ENCODE data around the gene FDX2. TPM values are rescaled to one million over a fixed set of nuclear protein-coding genes. Genes with fewer than 3 reads are reported as not detected.

Gene FDX2
- total and polyA plus RNA-seq, 2 donors (not counting 1 experiment from before 2014, with no cell fraction given) = 14.0 to 21.0 TPM

GRCh38 chr19:10363789-10364281 lies 48.0 kb upstream of the FDX2 start:
- Histone ChIP-seq H3K9me3 (ENCODE audit: control insufficient read depth, insufficient read depth, low read depth, low read length) (no peaks in the 10 kb centered on the region), H3K4me3 (replicated peaks in 1 of 4; ENCODE audit: control extremely low read depth in 1 of 4, insufficient read depth in 1 of 4, low read depth in 3 of 4, low read length in 4 of 4) (no peak overlapping the region), H3K36me3 (ENCODE audit: control insufficient read depth, insufficient read depth, low read length) (peaks cover 27% of the 10 kb centered on the region), H3K27me3 (ENCODE audit: control insufficient read depth, insufficient read depth, low read length) (no peaks in the 10 kb centered on the region), H3K4me1 (ENCODE audit: control insufficient read depth, extremely low read depth, insufficient read depth, low read length) (no peaks in the 10 kb centered on the region), H3K27ac (ENCODE audit: insufficient read depth, low read length) (no peak overlapping the region), H4K20me1 (ENCODE audit: control insufficient read depth, extremely low read depth, insufficient read depth, low read length) (no peaks in the 10 kb centered on the region), H3K9ac (ENCODE audit: insufficient read depth, low read length) (no peak overlapping the region), H3K4me2 (ENCODE audit: extremely low read depth, insufficient read depth, low read length) (no peak overlapping the region), H3K79me2 (ENCODE audit: control insufficient read depth, insufficient read depth, low read length) (no peaks in the 10 kb centered on the region), H2AFZ (ENCODE audit: low read length) (no peak overlapping the region)
- DNase-seq (ENCODE audit: low read depth in 2 of 2) = peak in 1 of 2 donors; percentile 37
- TF ChIP-seq, protein P1, sequence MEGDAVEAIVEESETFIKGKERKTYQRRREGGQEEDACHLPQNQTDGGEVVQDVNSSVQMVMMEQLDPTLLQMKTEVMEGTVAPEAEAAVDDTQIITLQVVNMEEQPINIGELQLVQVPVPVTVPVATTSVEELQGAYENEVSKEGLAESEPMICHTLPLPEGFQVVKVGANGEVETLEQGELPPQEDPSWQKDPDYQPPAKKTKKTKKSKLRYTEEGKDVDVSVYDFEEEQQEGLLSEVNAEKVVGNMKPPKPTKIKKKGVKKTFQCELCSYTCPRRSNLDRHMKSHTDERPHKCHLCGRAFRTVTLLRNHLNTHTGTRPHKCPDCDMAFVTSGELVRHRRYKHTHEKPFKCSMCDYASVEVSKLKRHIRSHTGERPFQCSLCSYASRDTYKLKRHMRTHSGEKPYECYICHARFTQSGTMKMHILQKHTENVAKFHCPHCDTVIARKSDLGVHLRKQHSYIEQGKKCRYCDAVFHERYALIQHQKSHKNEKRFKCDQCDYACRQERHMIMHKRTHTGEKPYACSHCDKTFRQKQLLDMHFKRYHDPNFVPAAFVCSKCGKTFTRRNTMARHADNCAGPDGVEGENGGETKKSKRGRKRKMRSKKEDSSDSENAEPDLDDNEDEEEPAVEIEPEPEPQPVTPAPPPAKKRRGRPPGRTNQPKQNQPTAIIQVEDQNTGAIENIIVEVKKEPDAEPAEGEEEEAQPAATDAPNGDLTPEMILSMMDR (conservative IDR thresholded peaks at IDR 0.05 in 1 of 2, IDR thresholded peaks at IDR 0.05 in 1 of 2; ENCODE audit: low read depth in 1 of 2, low read length in 2 of 2) = no peak
- no peak for TF ChIP-seq EZH2 (IDR thresholded peaks at IDR 0.05; ENCODE audit: low read length, missing control alignments)

- no peaks in the 10 kb centered on the region for H3K4me1 ChIP-seq (ENCODE audit: control insufficient read depth, extremely low read depth, insufficient read depth, low read length)
- H3K9me3 ChIP-seq (ENCODE audit: control insufficient read depth, insufficient read depth, low read depth, low read length) = no peaks in the 10 kb centered on the region
- no peaks in the 10 kb centered on the region for H3K27me3 ChIP-seq (ENCODE audit: control insufficient read depth, insufficient read depth, low read length)
- no peak for DNase-seq (ENCODE audit: low read depth in 2 of 2)
- H4K20me1 ChIP-seq (ENCODE audit: control insufficient read depth, extremely low read depth, insufficient read depth, low read length) = no peaks in the 10 kb centered on the region
- H3K27ac ChIP-seq (ENCODE audit: insufficient read depth, low read length) = no peak overlapping the region
- no peak for TF ChIP-seq EZH2 (IDR thresholded peaks at IDR 0.05; ENCODE audit: low read length, missing control alignments)
- TF ChIP-seq, protein P1 (conservative IDR thresholded peaks at IDR 0.05 in 1 of 2, IDR thresholded peaks at IDR 0.05 in 1 of 2; ENCODE audit: low read depth in 1 of 2, low read length in 2 of 2) = no peak
- H3K4me3 ChIP-seq (replicated peaks in 1 of 4; ENCODE audit: control extremely low read depth in 1 of 4, insufficient read depth in 1 of 4, low read depth in 3 of 4, low read length in 4 of 4) = no peak overlapping the region
- no peak overlapping the region for H3K9ac ChIP-seq (ENCODE audit: insufficient read depth, low read length)
- no peak overlapping the region for H2AFZ ChIP-seq (ENCODE audit: low read length)
- H3K36me3 ChIP-seq (ENCODE audit: control insufficient read depth, insufficient read depth, low read length) = peaks cover 30% of the 10 kb centered on the region
- H3K4me2 ChIP-seq (ENCODE audit: extremely low read depth, insufficient read depth, low read length) = no peak overlapping the region
- H3K79me2 ChIP-seq (ENCODE audit: control insufficient read depth, insufficient read depth, low read length) = no peaks in the 10 kb centered on the region
Measured at GRCh38 chr19:10362259-10362658, 46.4 kb upstream of the FDX2 start.

GRCh38 chr19:10361569-10362011 lies 45.8 kb upstream of the FDX2 start:
- Histone ChIP-seq H3K4me1 (ENCODE audit: control insufficient read depth, extremely low read depth, insufficient read depth, low read length) (no peaks in the 10 kb centered on the region), H3K36me3 (ENCODE audit: control insufficient read depth, insufficient read depth, low read length) (peaks cover 30% of the 10 kb centered on the region), H3K4me3 (replicated peaks in 1 of 4; ENCODE audit: control extremely low read depth in 1 of 4, insufficient read depth in 1 of 4, low read depth in 3 of 4, low read length in 4 of 4) (no peak overlapping the region), H3K27ac (ENCODE audit: insufficient read depth, low read length) (no peak overlapping the region), H3K79me2 (ENCODE audit: control insufficient read depth, insufficient read depth, low read length) (no peaks in the 10 kb centered on the region), H3K27me3 (ENCODE audit: control insufficient read depth, insufficient read depth, low read length) (no peaks in the 10 kb centered on the region), H3K4me2 (ENCODE audit: extremely low read depth, insufficient read depth, low read length) (no peak overlapping the region), H4K20me1 (ENCODE audit: control insufficient read depth, extremely low read depth, insufficient read depth, low read length) (no peaks in the 10 kb centered on the region), H3K9ac (ENCODE audit: insufficient read depth, low read length) (no peak overlapping the region), H3K9me3 (ENCODE audit: control insufficient read depth, insufficient read depth, low read depth, low read length) (no peaks in the 10 kb centered on the region), H2AFZ (ENCODE audit: low read length) (no peak overlapping the region)
- no peak for TF ChIP-seq EZH2 (IDR thresholded peaks at IDR 0.05; ENCODE audit: low read length, missing control alignments)
- TF ChIP-seq, protein P1 (conservative IDR thresholded peaks at IDR 0.05 in 1 of 2, IDR thresholded peaks at IDR 0.05 in 1 of 2; ENCODE audit: low read depth in 1 of 2, low read length in 2 of 2) = no peak
- DNase-seq (ENCODE audit: low read depth in 2 of 2) = no peak
